Measurements from ENCODE around the gene C1QTNF9.
"Not testable (repeated sequence)": the region's sequence is repeated elsewhere in the genome, so short reads cannot be mapped to it uniquely, and the experiment has no call there.

The C1QTNF9 gene

GRCh38 chr13:24348797-24349515, 39.6 kb downstream of the C1QTNF9 start:
- Histone ChIP-seq H3K9me3 (replicated peaks in 1 of 11) (no peaks in the 10 kb centered on the region), H3K27me3 (no peaks in the 10 kb centered on the region), H3K4me2 (peak overlapping the region in 1 of 11 experiments; percentile 11; a peak in 1 of 22 replicates), H3K9ac (no peak overlapping the region), H3K36me3 (no peaks in the 10 kb centered on the region), H3K27ac (no peak overlapping the region), H3K4me1 (peaks cover 0 to 9% (median 0%) of the 10 kb centered on the region in 10 experiments; a peak in 2 of 20 replicates), H3K4me3 (no peak overlapping the region), H4K20me1 (no peaks in the 10 kb centered on the region)
- TF ChIP-seq Cebpa-rat (IDR thresholded peaks at IDR 0.05), result no peak

GRCh38 chr13:24349778-24350664, 40.6 kb downstream of the C1QTNF9 start:
- H3K4me1 ChIP-seq; H3K4me3 ChIP-seq; H3K27ac ChIP-seq; H3K9ac ChIP-seq; H3K9me3 ChIP-seq (replicated peaks in 1 of 11); H3K4me2 ChIP-seq; H3K36me3 ChIP-seq; H3K27me3 ChIP-seq; H4K20me1 ChIP-seq: not testable (repeated sequence)

GRCh38 chr13:24351423-24351822, 42.0 kb downstream of the C1QTNF9 start:
- H3K27ac ChIP-seq, result no peak overlapping the region
- no peak overlapping the region for H3K4me3 ChIP-seq
- no peaks in the 10 kb centered on the region for H4K20me1 ChIP-seq
- no peaks in the 10 kb centered on the region for H3K27me3 ChIP-seq
- peaks cover 0 to 9% (median 0%) of the 10 kb centered on the region in 10 experiments; a peak in 2 of 20 replicates for H3K4me1 ChIP-seq
- H3K9me3 ChIP-seq (replicated peaks in 1 of 11), result no peaks in the 10 kb centered on the region
- H3K4me2 ChIP-seq, result no peak overlapping the region
- H3K9ac ChIP-seq, result no peak overlapping the region
- H3K36me3 ChIP-seq, result no peaks in the 10 kb centered on the region
- TF ChIP-seq Cebpa-rat (IDR thresholded peaks at IDR 0.05), result no peak

GRCh38 chr13:24353736-24354135, 44.4 kb downstream of the C1QTNF9 start:
- H3K4me1 ChIP-seq, result peaks cover 0 to 4% (median 0%) of the 10 kb centered on the region in 10 experiments; a peak in 2 of 20 replicates
- no peaks in the 10 kb centered on the region for H3K27me3 ChIP-seq
- no peaks in the 10 kb centered on the region for H3K36me3 ChIP-seq
- H3K9ac ChIP-seq, result no peak overlapping the region
- no peak for TF ChIP-seq Cebpa-rat (IDR thresholded peaks at IDR 0.05)
- H3K4me2 ChIP-seq, result no peak overlapping the region
- H3K9me3 ChIP-seq (replicated peaks in 1 of 11), result no peaks in the 10 kb centered on the region
- H3K27ac ChIP-seq, result no peak overlapping the region
- H3K4me3 ChIP-seq, result no peak overlapping the region
- H4K20me1 ChIP-seq, result no peaks in the 10 kb centered on the region

GRCh38 chr13:24355103-24355502, 45.7 kb downstream of the C1QTNF9 start:
- Histone ChIP-seq H3K4me2 (no peak overlapping the region), H4K20me1 (no peaks in the 10 kb centered on the region), H3K9me3 (replicated peaks in 1 of 11) (no peaks in the 10 kb centered on the region)

GRCh38 chr13:24356270-24356669, 46.9 kb downstream of the C1QTNF9 start:
- Histone ChIP-seq H3K9ac (no peak overlapping the region), H3K4me3 (no peak overlapping the region), H3K36me3 (no peaks in the 10 kb centered on the region), H4K20me1 (no peaks in the 10 kb centered on the region), H3K4me1 (no peaks in the 10 kb centered on the region), H3K9me3 (replicated peaks in 1 of 11) (no peaks in the 10 kb centered on the region), H3K27me3 (no peaks in the 10 kb centered on the region), H3K4me2 (no peak overlapping the region), H3K27ac (no peak overlapping the region)
- no peak for TF ChIP-seq Cebpa-rat (IDR thresholded peaks at IDR 0.05)

More at GRCh38 chr13:24355103-24355502, 45.7 kb downstream of the C1QTNF9 start:
- H3K27ac ChIP-seq, result no peak overlapping the region
- no peaks in the 10 kb centered on the region for H3K36me3 ChIP-seq
- H3K27me3 ChIP-seq, result no peaks in the 10 kb centered on the region
- H3K9ac ChIP-seq, result no peak overlapping the region
- H3K4me3 ChIP-seq, result no peak overlapping the region
- no peaks in the 10 kb centered on the region for H3K4me1 ChIP-seq
- no peak for TF ChIP-seq Cebpa-rat (IDR thresholded peaks at IDR 0.05)

GRCh38 chr13:24356837-24357236, 47.5 kb downstream of the C1QTNF9 start:
- Histone ChIP-seq H3K36me3 (no peaks in the 10 kb centered on the region), H3K4me1 (no peaks in the 10 kb centered on the region), H3K27ac (no peak overlapping the region), H3K9ac (no peak overlapping the region), H3K9me3 (replicated peaks in 1 of 11) (no peaks in the 10 kb centered on the region), H3K27me3 (no peaks in the 10 kb centered on the region), H3K4me3 (no peak overlapping the region), H3K4me2 (no peak overlapping the region), H4K20me1 (no peaks in the 10 kb centered on the region)
- no peak for TF ChIP-seq Cebpa-rat (IDR thresholded peaks at IDR 0.05)

GRCh38 chr13:24357756-24358155, 48.4 kb downstream of the C1QTNF9 start:
- Histone ChIP-seq H3K9ac (no peak overlapping the region), H3K4me2 (no peak overlapping the region), H4K20me1 (no peaks in the 10 kb centered on the region), H3K36me3 (no peaks in the 10 kb centered on the region), H3K9me3 (replicated peaks in 1 of 11) (no peaks in the 10 kb centered on the region), H3K4me1 (no peaks in the 10 kb centered on the region), H3K27me3 (no peaks in the 10 kb centered on the region), H3K27ac (no peak overlapping the region), H3K4me3 (no peak overlapping the region)
- TF ChIP-seq Cebpa-rat (IDR thresholded peaks at IDR 0.05), result no peak

- not testable (repeated sequence) for H3K27ac ChIP-seq; H3K9ac ChIP-seq; H3K9me3 ChIP-seq (replicated peaks in 1 of 11); H3K4me3 ChIP-seq; H4K20me1 ChIP-seq; H3K4me1 ChIP-seq; H3K27me3 ChIP-seq; H3K4me2 ChIP-seq; H3K36me3 ChIP-seq
These were observed 49.5 kb downstream of the C1QTNF9 start for GRCh38 chr13:24358836-24359235.

- not testable (repeated sequence) for H3K27ac ChIP-seq; H3K9ac ChIP-seq; H3K36me3 ChIP-seq; H3K9me3 ChIP-seq (replicated peaks in 1 of 11); H3K27me3 ChIP-seq; H4K20me1 ChIP-seq; H3K4me1 ChIP-seq; H3K4me2 ChIP-seq; H3K4me3 ChIP-seq
These were observed 49.9 kb downstream of the C1QTNF9 start for GRCh38 chr13:24359252-24359651.
